GM18517 (cell line): ENCODE measurements around the gene CARD8.
"Not testable (repeated sequence)": the region's sequence is repeated elsewhere in the genome, so short reads cannot be mapped to it uniquely, and the experiment has no call there.

ENCODE experiments used
- ATAC-seq: cut with Tn5 transposase; IDR thresholded peaks from one replicate; pipeline ENCODE4 v1.9.1; 2021; ENCODE audit warnings: mild to moderate bottlenecking, moderate library complexity; ENCODE audit not compliant: unreplicated experiment

CARD8 gene

GRCh38 chr19:48265326-48265725 lies 9.6 kb upstream of the CARD8 start:
- not testable (repeated sequence) for ATAC-seq

GRCh38 chr19:48260359-48260714 lies 4.6 kb upstream of the CARD8 start:
- ATAC-seq = not testable (repeated sequence)

GRCh38 chr19:48258992-48259391 lies 3.3 kb upstream of the CARD8 start:
- not testable (repeated sequence) for ATAC-seq

GRCh38 chr19:48258350-48258749 lies 2.6 kb upstream of the CARD8 start:
- no peak for ATAC-seq

GRCh38 chr19:48254529-48254970 lies 1.2 kb downstream of the CARD8 start:
- ATAC-seq = no peak

- no peak for ATAC-seq
Measured at GRCh38 chr19:48253999-48254398, 1.7 kb downstream of the CARD8 start.

GRCh38 chr19:48252609-48253008 lies 3.1 kb downstream of the CARD8 start:
- no peak for ATAC-seq

- no peak for ATAC-seq
Measured at GRCh38 chr19:48250290-48251025, 5.3 kb downstream of the CARD8 start.

GRCh38 chr19:48249502-48250014 lies 6.2 kb downstream of the CARD8 start:
- ATAC-seq = peak; percentile 58

- ATAC-seq = no peak
Measured at GRCh38 chr19:48248081-48248833, 7.5 kb downstream of the CARD8 start.

- no peak for ATAC-seq
Measured at GRCh38 chr19:48247212-48247611, 8.5 kb downstream of the CARD8 start.

- ATAC-seq = no peak
Measured at GRCh38 chr19:48246101-48246500, 9.6 kb downstream of the CARD8 start.

- ATAC-seq = no peak
Measured at GRCh38 chr19:48244281-48244680, 11.4 kb downstream of the CARD8 start.

GRCh38 chr19:48241771-48242170 lies 13.9 kb downstream of the CARD8 start:
- ATAC-seq = not testable (repeated sequence)

- ATAC-seq = no peak
Measured at GRCh38 chr19:48239582-48240141, 16.1 kb downstream of the CARD8 start.

GRCh38 chr19:48239120-48239519 lies 16.6 kb downstream of the CARD8 start:
- ATAC-seq = no peak

- ATAC-seq = no peak
Measured at GRCh38 chr19:48237057-48237456, 18.7 kb downstream of the CARD8 start.

GRCh38 chr19:48230555-48231129 lies 25.1 kb downstream of the CARD8 start:
- no peak for ATAC-seq

- no peak for ATAC-seq
Measured at GRCh38 chr19:48221628-48222027, 34.1 kb downstream of the CARD8 start.

GRCh38 chr19:48220784-48221183 lies 34.9 kb downstream of the CARD8 start:
- ATAC-seq = not testable (repeated sequence)

GRCh38 chr19:48218997-48219396 lies 36.7 kb downstream of the CARD8 start:
- ATAC-seq = no peak
